HG02642 (cell line): ENCODE measurements around the gene CAMK4.

ENCODE experiments used
- ATAC-seq: cut with Tn5 transposase; IDR thresholded peaks from one replicate; pipeline ENCODE4 v1.9.1; 2021; ENCODE audit warnings: mild to moderate bottlenecking; ENCODE audit not compliant: unreplicated experiment, poor library complexity

The CAMK4 gene

GRCh38 chr5:111463311-111463710, 239.1 kb downstream of the CAMK4 start:
- no peak for ATAC-seq

GRCh38 chr5:111469293-111469896, 245.2 kb downstream of the CAMK4 start:
- ATAC-seq = no peak

- ATAC-seq = no peak
These were observed 245.7 kb downstream of the CAMK4 start for GRCh38 chr5:111469903-111470302.

- ATAC-seq = peak; percentile 6
These were observed 247.9 kb downstream of the CAMK4 start for GRCh38 chr5:111472096-111472495.

- ATAC-seq = peak; percentile 61
These were observed 248.4 kb downstream of the CAMK4 start for GRCh38 chr5:111472579-111472978.

GRCh38 chr5:111478266-111478665, 254.1 kb downstream of the CAMK4 start:
- no peak for ATAC-seq

- ATAC-seq = no peak
These were observed 254.7 kb downstream of the CAMK4 start for GRCh38 chr5:111478898-111479297.

GRCh38 chr5:111480346-111480745, 256.2 kb downstream of the CAMK4 start:
- no peak for ATAC-seq

GRCh38 chr5:111486055-111486454, 261.9 kb downstream of the CAMK4 start:
- no peak for ATAC-seq

GRCh38 chr5:111486926-111487325, 262.7 kb downstream of the CAMK4 start:
- ATAC-seq = no peak

- ATAC-seq = no peak
These were observed 264.2 kb downstream of the CAMK4 start for GRCh38 chr5:111488353-111488752.

- ATAC-seq = no peak
These were observed 268.8 kb downstream of the CAMK4 start for GRCh38 chr5:111493031-111493430.

- ATAC-seq = no peak
These were observed 270.3 kb downstream of the CAMK4 start for GRCh38 chr5:111494355-111494999.

- no peak for ATAC-seq
These were observed 271.0 kb downstream of the CAMK4 start for GRCh38 chr5:111495159-111495558.

- ATAC-seq = no peak
These were observed 274.2 kb downstream of the CAMK4 start for GRCh38 chr5:111498346-111498745.

- no peak for ATAC-seq
These were observed 278.8 kb downstream of the CAMK4 start for GRCh38 chr5:111502956-111503355.

- no peak for ATAC-seq
These were observed 280.9 kb downstream of the CAMK4 start for GRCh38 chr5:111505096-111505495.

GRCh38 chr5:111507276-111507675, 283.1 kb downstream of the CAMK4 start:
- ATAC-seq = no peak

- ATAC-seq = no peak
These were observed 284.9 kb downstream of the CAMK4 start for GRCh38 chr5:111509119-111509518.

GRCh38 chr5:111511174-111511830, 287.1 kb downstream of the CAMK4 start:
- no peak for ATAC-seq

- ATAC-seq = peak; percentile 34
These were observed 287.7 kb downstream of the CAMK4 start for GRCh38 chr5:111511831-111512374.
